Suprapubic skin (tissue), 4 donors: ENCODE data around the gene NR0B2. TPM values are rescaled to one million over a fixed set of nuclear protein-coding genes. Genes with fewer than 3 reads are reported as not detected.

Source experiments
- DNase-seq, 2 donors: peaks; one replicate each; pipeline ENCODE4 v3.0.0-alpha.2; 2019; ENCODE audit warnings: low spot score in 2 of 2
- H3K27ac ChIP-seq: fragments of 200-600 bp; sonication (generic); one replicate; pipeline ENCODE4 v1.5.1; 2019
- H3K27me3 ChIP-seq: fragments of 200-600 bp; sonication (generic); one replicate; pipeline ENCODE4 v1.5.1; 2019
- H3K36me3 ChIP-seq: fragments of 200-600 bp; sonication (generic); one replicate; pipeline ENCODE4 v1.5.1; 2019
- H3K4me1 ChIP-seq: fragments of 200-600 bp; sonication (generic); one replicate; pipeline ENCODE4 v1.5.1; 2019
- H3K4me3 ChIP-seq: fragments of 200-600 bp; sonication (generic); one replicate; pipeline ENCODE4 v1.5.1; 2019; ENCODE audit warnings: mild to moderate bottlenecking
- H3K9me3 ChIP-seq: fragments of 200-600 bp; sonication (generic); one replicate; pipeline ENCODE4 v1.5.1; 2019
- CTCF ChIP-seq, 2 donors: fragments of 200-600 bp in 1 of 2; fragments of 450-650 bp in 1 of 2; sonication (generic) in 1 of 2; IDR thresholded peaks; one replicate each; pipeline ENCODE4 v1.5.1; 2016 to 2019; ENCODE audit warnings: antibody characterized with exemption in 2 of 2, mild to moderate bottlenecking in 1 of 2, moderate library complexity in 1 of 2
- EP300 ChIP-seq: sonication (generic); formaldehyde crosslinking; IDR thresholded peaks from one replicate; pipeline ENCODE4 v1.6.1; 2017; ENCODE audit warnings: antibody characterized with exemption
- POLR2A ChIP-seq, 2 donors: fragments of 450-650 bp; IDR thresholded peaks; one replicate each; pipeline ENCODE4 v1.6.1; 2017; ENCODE audit warnings: antibody characterized with exemption in 2 of 2, mild to moderate bottlenecking in 2 of 2, moderate library complexity in 2 of 2
- POLR2AphosphoS5 ChIP-seq, 3 donors: sonication (generic); formaldehyde crosslinking; IDR thresholded peaks; one replicate each; pipeline ENCODE4 v1.6.1; 2017; ENCODE audit warnings: antibody characterized with exemption in 3 of 3
- WGBS: methylation state at CpG from one replicate; pipeline ENCODE4 v1.1.5; 2018; 5-methylcytosine and 5-hydroxymethylcytosine counted together
- total RNA-seq, 4 donors: library from RNA; depleted of rRNA; stranded (reverse); fragments of >200 nt; gene quantifications; one replicate each; pipeline ENCODE4 v1.1.0, GENCODE V29; 2016

The NR0B2 gene
- total RNA-seq, 4 donors from 2014 or later: not detected

DNA sequence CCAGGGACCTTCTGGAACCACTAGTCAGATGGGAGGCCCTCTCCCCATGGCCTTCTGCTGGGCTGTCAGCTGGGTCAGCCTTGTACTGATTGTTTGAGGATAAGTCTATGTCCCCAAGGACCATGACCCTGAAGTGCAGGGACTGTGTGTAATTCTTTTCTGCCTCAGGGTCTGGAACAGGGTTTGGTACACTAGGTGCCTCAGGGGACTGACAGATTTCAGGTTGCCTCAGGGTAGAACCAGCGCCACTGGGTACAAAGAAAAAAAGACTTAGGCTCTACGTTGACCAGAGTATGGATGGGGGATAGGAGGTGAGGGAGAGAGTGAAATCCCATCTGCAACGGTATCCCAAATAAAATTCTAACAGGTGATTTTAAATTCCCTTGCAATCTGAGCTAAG is 43.5 kb upstream of the NR0B2 start:
- Histone ChIP-seq H3K9me3 (no peaks in the 10 kb centered on the region), H3K36me3 (no peaks in the 10 kb centered on the region), H3K4me3 (no peak overlapping the region), H3K27ac (no peak overlapping the region), H3K27me3 (peaks cover 45% of the 10 kb centered on the region), H3K4me1 (peaks cover 29% of the 10 kb centered on the region)
- TF ChIP-seq EP300 (no peak), POLR2A (IDR thresholded peaks at IDR 0.05) (no peak), POLR2AphosphoS5 (IDR thresholded peaks at IDR 0.05) (no peak), CTCF (IDR thresholded peaks at IDR 0.05) (no peak)
- WGBS: 88% methylated on average over 3 of the region's 3 CpGs
- no peak for DNase-seq

- Histone ChIP-seq H3K36me3 (peaks cover 4% of the 10 kb centered on the region), H3K27ac (no peak overlapping the region), H3K9me3 (no peaks in the 10 kb centered on the region), H3K27me3 (peaks cover 45% of the 10 kb centered on the region), H3K4me1 (peaks cover 25% of the 10 kb centered on the region), H3K4me3 (no peak overlapping the region)
- DNase-seq: no peak
- no peak for TF ChIP-seq POLR2A (IDR thresholded peaks at IDR 0.05)
- TF ChIP-seq POLR2AphosphoS5 (IDR thresholded peaks at IDR 0.05): no peak
- TF ChIP-seq EP300: no peak
- no peak for TF ChIP-seq CTCF (IDR thresholded peaks at IDR 0.05)
- 88% methylated on average over 3 of the region's 3 CpGs for WGBS
Measured at GRCh38 chr1:26956321-26956720, 42.5 kb upstream of the NR0B2 start.

DNA sequence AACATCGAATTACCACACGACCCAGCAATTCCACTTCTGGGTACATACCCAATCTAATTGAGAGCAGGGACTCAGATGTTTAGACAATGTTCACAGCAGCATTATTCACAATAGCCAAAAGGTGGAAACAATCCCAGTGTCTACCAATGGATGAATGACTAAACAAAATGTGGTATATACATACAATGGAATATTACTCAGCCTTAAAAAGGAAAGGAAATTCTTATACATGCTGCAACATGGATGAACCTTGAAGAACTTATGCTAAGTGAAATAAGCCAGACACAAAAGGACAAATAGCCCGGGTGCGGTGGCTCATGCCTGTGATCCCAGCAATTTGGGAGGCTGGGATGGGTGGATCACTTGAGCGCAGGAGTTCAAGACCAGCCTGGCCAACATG is 39.6 kb upstream of the NR0B2 start:
- no peak for DNase-seq
- Histone ChIP-seq H3K27ac (no peak overlapping the region), H3K27me3 (peaks cover 19% of the 10 kb centered on the region), H3K4me1 (no peaks in the 10 kb centered on the region), H3K9me3 (no peaks in the 10 kb centered on the region), H3K4me3 (no peak overlapping the region), H3K36me3 (peaks cover 15% of the 10 kb centered on the region)
- 93% methylated on average over 5 of the region's 5 CpGs for WGBS
- no peak for TF ChIP-seq POLR2A (IDR thresholded peaks at IDR 0.05)
- TF ChIP-seq EP300: no peak
- no peak for TF ChIP-seq CTCF (IDR thresholded peaks at IDR 0.05)
- TF ChIP-seq POLR2AphosphoS5 (IDR thresholded peaks at IDR 0.05): no peak

DNA sequence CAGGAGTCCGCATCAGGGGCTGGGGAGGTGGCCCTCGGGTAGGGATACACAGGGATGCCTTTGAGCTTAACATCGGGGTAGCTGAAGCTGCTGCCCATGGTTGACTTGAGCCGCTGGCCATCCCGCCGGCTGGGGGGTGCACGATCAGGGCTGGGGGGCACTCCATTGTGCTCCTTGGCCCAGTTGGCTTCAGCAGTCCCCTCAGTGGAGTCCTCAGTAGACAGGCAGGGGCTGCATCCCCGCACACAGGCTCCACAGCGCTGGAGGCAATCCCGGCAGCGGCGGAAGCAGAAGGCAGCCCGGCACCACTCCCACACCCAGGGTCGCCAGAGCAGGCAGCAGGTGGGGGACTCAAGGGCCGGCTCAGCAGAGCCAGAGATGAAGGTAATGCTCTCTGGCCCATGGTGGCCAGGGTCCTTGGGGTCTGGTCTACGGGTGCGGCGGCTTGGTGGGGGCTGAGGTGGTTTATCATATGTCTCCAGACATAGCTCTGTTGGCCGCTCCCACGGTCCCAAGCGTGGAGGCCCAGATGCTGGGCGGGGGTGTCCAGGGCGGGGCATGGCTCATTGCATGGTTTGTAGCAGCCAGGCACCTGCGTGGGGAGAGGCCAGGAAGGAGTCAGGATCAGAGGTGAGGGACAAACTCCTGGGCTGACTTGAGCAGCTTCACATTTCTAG is 38.2 kb upstream of the NR0B2 start:
- Histone ChIP-seq H3K27me3 (peaks cover 5% of the 10 kb centered on the region), H3K36me3 (peaks cover 23% of the 10 kb centered on the region), H3K4me3 (no peak overlapping the region), H3K4me1 (no peaks in the 10 kb centered on the region), H3K9me3 (no peaks in the 10 kb centered on the region), H3K27ac (no peak overlapping the region)
- 100% methylated on average over 2 of the region's 24 CpGs for WGBS
- TF ChIP-seq CTCF (IDR thresholded peaks at IDR 0.05): no peak
- TF ChIP-seq POLR2A (IDR thresholded peaks at IDR 0.05): no peak
- TF ChIP-seq EP300: no peak
- no peak for TF ChIP-seq POLR2AphosphoS5 (IDR thresholded peaks at IDR 0.05)
- no peak for DNase-seq

DNA sequence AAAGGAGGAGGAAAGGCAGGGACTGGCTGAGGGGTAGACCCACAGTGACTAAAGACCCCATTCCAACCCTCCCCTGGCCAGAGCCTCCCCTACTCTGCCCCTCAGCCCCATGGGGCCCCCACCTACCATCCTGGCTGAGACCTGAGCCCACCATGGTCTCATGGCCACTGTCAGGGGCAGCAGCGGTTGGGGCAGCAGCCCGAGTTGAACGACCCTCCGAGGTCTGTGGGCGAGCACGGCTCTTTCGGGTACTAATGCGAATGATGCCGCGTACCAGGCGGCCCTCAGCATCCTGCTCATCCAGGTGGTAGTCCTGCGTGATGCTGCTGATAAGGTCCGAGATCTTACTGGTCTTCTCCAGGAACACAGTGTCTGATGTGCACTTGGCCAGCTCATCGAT is 37.4 kb upstream of the NR0B2 start:
- no peak overlapping the region for H3K27ac ChIP-seq

More for the DNA sequence above, 37.4 kb upstream of the NR0B2 start:
- Histone ChIP-seq H3K9me3 (no peaks in the 10 kb centered on the region), H3K4me1 (no peaks in the 10 kb centered on the region), H3K27me3 (peaks cover 3% of the 10 kb centered on the region), H3K36me3 (peaks cover 29% of the 10 kb centered on the region), H3K4me3 (no peak overlapping the region)
- no peak for DNase-seq
- WGBS: 93% methylated on average over 14 of the region's 14 CpGs
- no peak for TF ChIP-seq CTCF (IDR thresholded peaks at IDR 0.05)
- no peak for TF ChIP-seq POLR2AphosphoS5 (IDR thresholded peaks at IDR 0.05)
- no peak for TF ChIP-seq EP300
- TF ChIP-seq POLR2A (IDR thresholded peaks at IDR 0.05): no peak
